ENCODE results near the gene TTC3.
"Not testable (repeated sequence)": the region's sequence is repeated elsewhere in the genome, so short reads cannot be mapped to it uniquely, and the experiment has no call there.

- not testable (repeated sequence) for TF ChIP-seq CTCF (conservative IDR thresholded peaks at IDR 0.05); ZFX (IDR thresholded peaks at IDR 0.05)
Observed at GRCh38 chr21:37102746-37103145, 29.7 kb downstream of the TTC3 start.

All from C4-2B (cell line).